G401 (cell line): ENCODE data around the gene XXYLT1. TPM values are rescaled to one million over a fixed set of nuclear protein-coding genes. Genes with fewer than 3 reads are reported as not detected.

ENCODE experiments used
- DNase-seq: peaks from one replicate; pipeline ENCODE4 v3.0.0-alpha.2; 2015; ENCODE audit warnings: low spot score
- in situ Hi-C: cut with HindIII; loops from 2 replicates; pipeline ENCODE4 v1.10.0; 2016; ENCODE audit warnings: low sequenced_read_pairs, mixed read lengths
- total RNA-seq: library from RNA; depleted of rRNA; stranded (reverse); fragments of >200 nt; shearing (Covaris generic); gene quantifications from 2 replicates; pipeline ENCODE4 v1.2.3, GENCODE V29; 2014

Gene XXYLT1
- total RNA-seq, 1 experiment from 2014 or later = 80.3 TPM

- in situ Hi-C loops = no loop called here
- DNase-seq = peak; percentile 8
Observed at GRCh38 chr3:195269375-195270078, 1.4 kb downstream of the XXYLT1 start.

GRCh38 chr3:195268576-195269309, 2.2 kb downstream of the XXYLT1 start:
- no peak for DNase-seq
- in situ Hi-C loops = no loop called here

GRCh38 chr3:195267096-195267495, 3.9 kb downstream of the XXYLT1 start:
- no peak for DNase-seq
- in situ Hi-C loops = no loop called here

- no peak for DNase-seq
- in situ Hi-C loops = no loop called here
Observed at GRCh38 chr3:195266428-195266827, 4.5 kb downstream of the XXYLT1 start.

- DNase-seq = no peak
- in situ Hi-C loops = no loop called here
Observed at GRCh38 chr3:195265363-195265976, 5.5 kb downstream of the XXYLT1 start.

- DNase-seq = no peak
- in situ Hi-C loops = no loop called here
Observed at GRCh38 chr3:195263925-195264600, 6.9 kb downstream of the XXYLT1 start.

GRCh38 chr3:195263193-195263924, 7.6 kb downstream of the XXYLT1 start:
- DNase-seq = no peak
- in situ Hi-C loops = no loop called here

- DNase-seq = no peak
- in situ Hi-C loops = no loop called here
Observed at GRCh38 chr3:195261925-195262324, 9.0 kb downstream of the XXYLT1 start.

GRCh38 chr3:195260280-195260905, 10.6 kb downstream of the XXYLT1 start:
- in situ Hi-C loops = no loop called here
- peak; percentile 50 for DNase-seq

GRCh38 chr3:195259475-195260279, 11.3 kb downstream of the XXYLT1 start:
- peak; percentile 83 for DNase-seq
- in situ Hi-C loops = no loop called here

GRCh38 chr3:195259154-195259474, 11.8 kb downstream of the XXYLT1 start:
- in situ Hi-C loops = no loop called here
- DNase-seq = no peak

- DNase-seq = peak; percentile 37
- in situ Hi-C loops = no loop called here
Observed at GRCh38 chr3:195258449-195259153, 12.4 kb downstream of the XXYLT1 start.

GRCh38 chr3:195257454-195258448, 13.2 kb downstream of the XXYLT1 start:
- in situ Hi-C loops = no loop called here
- peak; percentile 12 for DNase-seq

GRCh38 chr3:195256639-195257453, 14.1 kb downstream of the XXYLT1 start:
- in situ Hi-C loops = no loop called here
- no peak for DNase-seq
